Liver (tissue), 9 donors: ENCODE data around the gene GP1BB. TPM values are rescaled to one million over a fixed set of nuclear protein-coding genes. Genes with fewer than 3 reads are reported as not detected.

Experiments
- DNase-seq: peaks from one replicate; pipeline ENCODE4 v3.0.0-alpha.2; 2017; ENCODE audit warnings: low spot score
- H3K27ac ChIP-seq, 2 donors: one replicate each; pipeline ENCODE4 v1.7.0; 2013; ENCODE audit warnings: inconsistent platforms in 2 of 2, low read length in 2 of 2, control low read depth in 1 of 2, low read depth in 1 of 2, mild to moderate bottlenecking in 1 of 2
- H3K27me3 ChIP-seq, 4 donors: one replicate each; pipeline versions ENCODE4 v1.6.1 to v1.7.0; 2013; ENCODE audit warnings: low read length in 3 of 4, inconsistent platforms in 1 of 4, mild to moderate bottlenecking in 1 of 4, moderate library complexity in 1 of 4; ENCODE audit not compliant: control insufficient read depth in 4 of 4, insufficient read depth in 4 of 4
- H3K36me3 ChIP-seq, 4 donors: one replicate each; pipeline versions ENCODE4 v1.6.1 to v1.7.0; 2013; ENCODE audit warnings: low read length in 3 of 4, mild to moderate bottlenecking in 3 of 4, low read depth in 1 of 4, moderate library complexity in 1 of 4; ENCODE audit not compliant: control insufficient read depth in 4 of 4, insufficient read depth in 3 of 4
- H3K4me1 ChIP-seq, 4 donors: one replicate each; pipeline versions ENCODE4 v1.6.1 to v1.7.0; 2013; ENCODE audit warnings: low read length in 3 of 4, mild to moderate bottlenecking in 3 of 4, moderate library complexity in 1 of 4; ENCODE audit not compliant: control insufficient read depth in 4 of 4, insufficient read depth in 4 of 4
- H3K4me3 ChIP-seq, 3 donors: one replicate each; pipeline versions ENCODE4 v1.6.1 to v1.7.0; 2013; ENCODE audit warnings: low read length in 3 of 3, control low read depth in 1 of 3, low read depth in 1 of 3, mild to moderate bottlenecking in 1 of 3
- H3K9ac ChIP-seq, 2 donors: one replicate each; pipeline ENCODE4 v1.7.0; 2013; ENCODE audit warnings: low read length in 2 of 2, mild to moderate bottlenecking in 2 of 2, moderate library complexity in 2 of 2, control low read depth in 1 of 2, low read depth in 1 of 2
- H3K9me3 ChIP-seq, 4 donors: one replicate each; pipeline versions ENCODE4 v1.6.1 to v1.7.0; 2013; ENCODE audit warnings: low read length in 3 of 4; ENCODE audit not compliant: control insufficient read depth in 4 of 4
- ATF3 ChIP-seq: IDR thresholded peaks from 2 replicates; pipeline ENCODE4 v1.6.1; 2016; ENCODE audit warnings: antibody characterized with exemption
- CTCF ChIP-seq: fragments of 150-350 bp; IDR thresholded peaks from 2 replicates; pipeline ENCODE4 v1.5.1; 2017; ENCODE audit warnings: improper control_type of control experiment, low read depth, low read length; ENCODE audit not compliant: missing input control
- EGR1 ChIP-seq, 2 donors: IDR thresholded peaks; 2 replicates each; pipeline ENCODE4 v1.6.1; 2016 to 2018; ENCODE audit warnings: antibody characterized with exemption in 2 of 2, low read depth in 2 of 2
- FOXA1 ChIP-seq: IDR thresholded peaks from 2 replicates; pipeline ENCODE4 v1.6.1; 2016; ENCODE audit warnings: antibody characterized with exemption
- FOXA2 ChIP-seq: IDR thresholded peaks from 2 replicates; pipeline ENCODE4 v1.6.1; 2016; ENCODE audit warnings: antibody characterized with exemption
- GABPA ChIP-seq, 2 donors: IDR thresholded peaks in 1 of 2; conservative IDR thresholded peaks in 1 of 2; 2 replicates each; pipeline ENCODE4 v1.6.1; 2016; ENCODE audit warnings: antibody characterized with exemption in 2 of 2, mild to moderate bottlenecking in 1 of 2, moderate library complexity in 1 of 2
- HNF4A ChIP-seq, 2 donors: conservative IDR thresholded peaks; 2 replicates each; pipeline ENCODE4 v1.6.1; 2016; ENCODE audit warnings: antibody characterized with exemption in 2 of 2, mild to moderate bottlenecking in 2 of 2
- HNF4G ChIP-seq: IDR thresholded peaks from 2 replicates; pipeline ENCODE4 v1.6.1; 2016; ENCODE audit warnings: antibody characterized with exemption
- JUND ChIP-seq, 2 donors: IDR thresholded peaks; 2 replicates each; pipeline ENCODE4 v1.6.1; 2016; ENCODE audit warnings: antibody characterized with exemption in 2 of 2
- MAX ChIP-seq: IDR thresholded peaks from 2 replicates; pipeline ENCODE4 v1.6.1; 2016; ENCODE audit warnings: antibody characterized with exemption
- NR2F2 ChIP-seq: IDR thresholded peaks from 2 replicates; pipeline ENCODE4 v1.6.1; 2016; ENCODE audit warnings: antibody characterized with exemption
- RAD21 ChIP-seq, 2 donors: IDR thresholded peaks; 2 replicates each; pipeline ENCODE4 v1.6.1; 2016; ENCODE audit warnings: antibody characterized with exemption in 2 of 2, mild to moderate bottlenecking in 2 of 2
- REST ChIP-seq: IDR thresholded peaks from 2 replicates; pipeline ENCODE4 v1.6.1; 2016; ENCODE audit warnings: antibody characterized with exemption, mild to moderate bottlenecking
- RXRA ChIP-seq, 2 donors: IDR thresholded peaks; 2 replicates each; pipeline ENCODE4 v1.6.1; 2017 to 2018; ENCODE audit warnings: antibody characterized with exemption in 2 of 2, mild to moderate bottlenecking in 1 of 2
- SP1 ChIP-seq: IDR thresholded peaks from 2 replicates; pipeline ENCODE4 v1.6.1; 2018; ENCODE audit warnings: antibody characterized with exemption, mild to moderate bottlenecking
- TAF1 ChIP-seq: conservative IDR thresholded peaks from 2 replicates; pipeline ENCODE4 v1.6.1; 2016; ENCODE audit warnings: antibody characterized with exemption, mild to moderate bottlenecking
- YY1 ChIP-seq: IDR thresholded peaks from 2 replicates; pipeline ENCODE4 v1.6.1; 2016; ENCODE audit warnings: antibody characterized with exemption, mild to moderate bottlenecking
- ZBTB33 ChIP-seq: IDR thresholded peaks from 2 replicates; pipeline ENCODE4 v1.6.1; 2016; ENCODE audit warnings: antibody characterized with exemption
- WGBS: extraction: QIAGEN DNeasy Blood & Tissue Kit; methylation state at CpG from one replicate; pipeline ENCODE4 v1.1.7; 2013; 5-methylcytosine and 5-hydroxymethylcytosine counted together
- polyA plus RNA-seq, 2 donors: library from polyadenylated mRNA; stranded (reverse) in 1 of 2; unstranded in 1 of 2; fragments of 200-250 nt in 1 of 2; fragments of >200 nt in 1 of 2; fragmentation: Nextera tagmentation in 1 of 2; extraction: Ambion mirVana in 1 of 2; gene quantifications; one replicate each; pipeline versions ENCODE4 v1.2.1 to v1.2.3, GENCODE V29; 2013 to 2015
- total RNA-seq, 2 donors: library from RNA; depleted of rRNA; stranded (reverse); fragments of >200 nt; gene quantifications; one replicate each; pipeline ENCODE4 v1.2.3, GENCODE V29; 2014
- donor health status: healthy.
- donor health status: healthy.
- donor health status: healthy.
- donor health status: healthy.
- donor health status: healthy.

Gene GP1BB
- total and polyA plus RNA-seq, 4 donors: 0.38 to 5.7 (median 0.51) TPM; not detected in 1

- DNase-seq: no peak
These were observed 20.3 kb downstream of the GP1BB start for GRCh38 chr22:19743651-19744050.

More at GRCh38 chr22:19743651-19744050, 20.3 kb downstream of the GP1BB start:
- Histone ChIP-seq H3K9me3 (no peaks in the 10 kb centered on the region), H3K4me1 (no peaks in the 10 kb centered on the region), H3K27me3 (no peaks in the 10 kb centered on the region), H3K4me3 (no peak overlapping the region), H3K27ac (no peak overlapping the region), H3K9ac (no peak overlapping the region), H3K36me3 (no peaks in the 10 kb centered on the region)
- 87% methylated on average over 4 of the region's 4 CpGs for WGBS
- no peak for TF ChIP-seq RXRA (IDR thresholded peaks at IDR 0.05)
- no peak for TF ChIP-seq SP1
- no peak for TF ChIP-seq RAD21 (IDR thresholded peaks at IDR 0.05)
- no peak for TF ChIP-seq FOXA1
- no peak for TF ChIP-seq HNF4A (conservative IDR thresholded peaks at IDR 0.05)
- TF ChIP-seq CTCF: no peak
- TF ChIP-seq TAF1: no peak
- no peak for TF ChIP-seq ZBTB33
- no peak for TF ChIP-seq HNF4G
- TF ChIP-seq NR2F2: no peak
- no peak for TF ChIP-seq EGR1 (IDR thresholded peaks at IDR 0.05; ENCODE audit: low read depth in 2 of 2)
- no peak for TF ChIP-seq MAX
- no peak for TF ChIP-seq REST
- no peak for TF ChIP-seq GABPA (IDR thresholded peaks at IDR 0.05 in 1 of 2, conservative IDR thresholded peaks at IDR 0.05 in 1 of 2)
- no peak for TF ChIP-seq YY1
- no peak for TF ChIP-seq FOXA2
- no peak for TF ChIP-seq JUND (IDR thresholded peaks at IDR 0.05)
- TF ChIP-seq ATF3: no peak
